NCI-H2081 treated with DMSO at 0.1 percent for 48 hours (cell line): Measurements from ENCODE around the gene SHOC2.

Source experiments
- DNase-seq: peaks from one replicate; lab custom pipeline; 2025; lab: John Stamatoyannopoulos, UW

Gene SHOC2

DNA sequence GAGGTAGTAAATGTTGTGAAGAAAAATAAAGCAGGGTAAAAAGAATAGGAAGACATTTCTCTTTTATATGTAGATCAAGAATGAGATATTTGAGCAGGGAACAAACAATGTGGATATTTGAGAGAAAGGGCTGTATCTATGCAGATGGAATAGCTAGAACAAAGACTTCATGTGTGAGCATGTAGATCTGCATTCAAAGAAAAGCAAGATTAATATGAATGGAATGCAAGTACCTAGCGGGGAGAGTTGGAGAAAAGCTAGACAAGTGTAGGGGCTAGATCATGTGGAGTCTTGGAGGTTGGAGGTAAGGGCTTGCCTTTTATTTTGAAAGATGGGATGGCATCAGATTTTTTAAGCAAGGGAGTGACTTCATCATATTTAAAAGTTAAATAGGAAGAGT, 27.1 kb downstream of the SHOC2 start:
- no peak for DNase-seq

DNA sequence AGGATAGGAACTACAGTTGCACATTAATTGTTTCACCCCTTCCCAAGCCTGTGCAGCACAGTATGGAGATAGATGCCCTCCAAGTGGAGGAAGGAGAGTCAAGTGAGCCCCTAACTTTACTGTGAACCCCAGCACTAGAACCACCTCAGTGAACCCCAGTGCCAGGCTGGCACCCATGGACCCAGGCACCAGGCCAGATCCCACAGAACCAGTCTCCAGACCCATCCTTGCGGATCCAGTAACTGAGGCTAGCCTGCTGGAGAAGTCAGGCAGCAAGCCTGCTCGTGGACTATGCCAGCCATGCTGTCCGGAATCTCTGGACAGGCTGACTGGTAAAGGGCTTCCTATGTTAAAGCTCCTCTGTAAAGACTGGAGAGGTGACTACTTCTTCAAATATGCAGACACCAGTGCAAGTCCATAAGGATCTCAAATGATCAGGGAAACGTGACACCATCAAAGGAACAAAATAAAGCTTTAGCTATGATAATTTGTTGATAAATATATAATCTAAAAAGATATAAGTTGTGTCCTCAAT, 27.7 kb downstream of the SHOC2 start:
- no peak for DNase-seq

DNA sequence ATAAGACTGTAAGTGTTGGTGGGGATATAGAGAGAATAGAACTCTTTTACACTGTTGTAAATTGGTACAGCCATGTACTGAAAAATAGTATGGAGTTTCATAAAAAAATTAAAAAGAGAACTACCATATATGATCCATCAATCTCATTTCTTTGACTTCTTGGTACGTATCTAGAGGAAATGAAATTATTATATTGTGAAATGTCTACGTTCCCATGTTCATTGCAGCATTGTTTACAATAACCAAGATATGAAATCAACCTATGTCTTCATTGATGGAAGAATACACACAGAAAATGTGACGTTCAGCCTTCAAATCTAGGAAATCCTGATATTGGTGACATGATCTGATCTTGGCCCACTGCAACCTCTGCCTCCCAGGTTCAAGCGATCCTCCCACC, 32.0 kb downstream of the SHOC2 start:
- no peak for DNase-seq

DNA sequence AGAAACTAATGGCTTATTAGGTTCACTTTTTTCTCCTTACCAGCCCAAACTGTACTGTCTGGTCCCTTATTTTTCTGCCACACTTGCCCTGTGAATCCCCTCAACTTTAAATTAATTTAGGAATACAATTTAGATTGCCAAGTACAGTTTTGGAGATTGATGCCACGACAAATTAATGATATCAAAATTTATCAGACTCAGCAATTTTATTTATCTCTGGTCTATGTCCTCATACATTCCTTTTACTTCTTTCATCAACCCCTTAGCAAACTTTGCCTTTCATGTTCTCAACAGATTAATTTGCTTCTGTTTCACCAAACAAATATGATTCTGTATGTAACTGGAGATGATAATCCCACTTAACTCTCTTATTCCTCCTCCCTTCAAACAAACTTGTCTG, 38.2 kb downstream of the SHOC2 start:
- DNase-seq: no peak

DNA sequence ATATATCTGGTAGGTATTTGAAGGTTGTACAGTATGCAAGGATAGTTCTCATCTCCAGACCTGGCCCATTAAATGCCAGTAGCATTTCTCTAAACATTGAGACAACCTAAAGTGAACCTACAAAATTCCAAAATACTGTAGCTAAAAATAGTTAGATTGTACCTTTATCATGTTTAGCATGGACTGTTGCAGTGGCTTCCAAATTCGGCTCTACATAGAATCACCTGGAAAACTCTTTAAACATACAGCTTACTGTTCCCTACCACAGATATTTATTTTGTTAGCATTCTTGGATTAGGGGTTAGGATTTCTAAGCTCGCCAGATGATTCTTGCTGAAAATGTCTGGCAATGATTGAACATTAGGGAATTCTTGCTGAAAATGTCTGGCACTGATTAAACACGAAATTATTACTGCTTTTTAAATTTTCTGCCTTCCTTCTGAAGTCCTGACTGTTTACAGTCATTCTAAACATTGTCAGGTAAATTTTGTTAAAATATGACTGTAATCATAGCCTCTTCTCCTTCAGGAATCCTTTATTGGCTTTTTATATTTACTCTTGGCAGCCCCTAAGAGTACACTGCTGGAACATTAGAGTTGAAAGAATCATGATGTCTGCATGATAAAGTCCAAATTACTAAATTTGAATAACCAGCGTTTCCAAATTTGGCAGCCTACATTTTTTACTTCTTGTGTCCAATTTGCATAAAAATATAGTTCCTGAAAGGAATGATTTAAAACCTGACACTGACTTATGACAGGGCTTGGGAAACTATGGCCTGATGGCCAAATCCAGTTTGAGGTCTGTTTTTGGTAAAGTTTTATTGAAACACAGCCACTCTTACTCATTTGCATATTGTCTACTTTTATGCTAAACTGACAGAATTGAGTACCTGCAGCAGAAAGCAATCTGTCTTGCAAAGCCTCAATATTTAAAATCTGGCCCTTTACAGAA, 40.3 kb downstream of the SHOC2 start:
- no peak for DNase-seq

DNA sequence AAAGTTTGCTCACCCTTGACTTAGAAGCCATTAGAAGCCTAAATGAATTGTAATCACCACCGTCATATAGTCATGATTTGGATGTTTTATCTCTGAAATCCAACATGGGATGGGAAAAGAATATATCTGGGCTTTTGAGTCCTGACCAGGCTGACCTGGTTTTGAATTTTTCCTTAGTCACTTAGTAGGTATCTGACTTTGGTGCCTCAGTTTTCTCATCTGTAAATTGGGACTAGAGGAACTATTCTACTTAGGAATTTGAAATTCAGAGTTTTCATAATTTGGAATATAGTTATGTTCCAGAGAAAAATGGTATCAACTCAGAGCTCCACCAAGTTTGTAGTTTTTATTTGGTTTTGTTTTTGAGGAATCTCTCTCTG, 40.9 kb downstream of the SHOC2 start:
- DNase-seq: no peak

DNA sequence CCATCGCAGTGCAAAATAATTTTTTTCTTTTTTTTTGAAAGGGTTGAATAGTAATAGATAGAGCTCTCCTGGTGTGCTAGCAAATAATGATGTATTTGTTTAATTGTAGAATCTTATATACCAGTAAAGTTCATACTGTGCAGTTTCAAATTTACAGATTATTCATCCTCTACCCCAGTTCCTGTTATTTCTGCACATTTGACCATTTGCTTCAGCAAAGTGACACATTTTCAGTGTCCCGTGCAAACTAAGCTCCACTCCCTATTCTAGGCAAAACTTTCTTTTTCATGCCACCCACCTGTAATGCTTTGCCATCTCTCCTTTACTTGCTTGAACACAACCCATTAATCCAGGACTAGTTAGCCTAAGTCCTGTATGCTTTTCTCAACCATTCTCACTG, 43.0 kb downstream of the SHOC2 start:
- no peak for DNase-seq

DNA sequence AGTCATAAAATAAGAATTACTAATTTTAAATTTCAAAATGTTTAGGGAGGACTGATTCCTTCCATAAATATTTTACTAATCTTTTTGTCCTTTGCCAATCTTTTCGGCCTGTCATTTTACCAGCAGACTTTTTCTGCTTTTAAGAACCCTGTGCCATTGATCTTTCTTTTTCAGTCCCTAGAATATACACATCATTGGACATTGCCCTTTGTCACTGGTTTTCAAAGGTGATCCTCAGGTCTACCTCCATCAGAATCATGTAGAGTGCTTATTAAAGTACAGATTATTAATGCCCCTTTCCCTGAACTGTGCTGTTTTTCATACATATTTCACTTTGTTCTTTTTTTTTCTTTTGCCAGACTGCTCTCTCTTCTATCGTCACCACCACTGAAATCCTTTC, 43.8 kb downstream of the SHOC2 start:
- DNase-seq: no peak

DNA sequence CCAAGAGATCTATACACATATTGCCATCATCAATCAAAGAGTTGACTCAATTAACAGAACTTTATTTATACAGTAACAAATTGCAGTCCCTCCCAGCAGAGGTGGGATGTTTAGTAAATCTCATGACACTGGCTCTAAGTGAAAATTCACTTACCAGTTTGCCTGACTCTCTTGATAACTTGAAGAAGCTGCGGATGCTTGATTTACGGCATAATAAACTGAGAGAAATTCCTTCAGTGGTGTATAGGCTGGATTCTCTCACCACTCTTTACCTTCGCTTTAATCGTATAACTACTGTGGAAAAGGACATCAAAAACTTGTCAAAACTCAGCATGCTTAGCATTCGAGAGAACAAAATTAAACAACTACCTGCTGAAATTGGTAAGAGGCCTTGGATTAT, 45.3 kb downstream of the SHOC2 start:
- no peak for DNase-seq

DNA sequence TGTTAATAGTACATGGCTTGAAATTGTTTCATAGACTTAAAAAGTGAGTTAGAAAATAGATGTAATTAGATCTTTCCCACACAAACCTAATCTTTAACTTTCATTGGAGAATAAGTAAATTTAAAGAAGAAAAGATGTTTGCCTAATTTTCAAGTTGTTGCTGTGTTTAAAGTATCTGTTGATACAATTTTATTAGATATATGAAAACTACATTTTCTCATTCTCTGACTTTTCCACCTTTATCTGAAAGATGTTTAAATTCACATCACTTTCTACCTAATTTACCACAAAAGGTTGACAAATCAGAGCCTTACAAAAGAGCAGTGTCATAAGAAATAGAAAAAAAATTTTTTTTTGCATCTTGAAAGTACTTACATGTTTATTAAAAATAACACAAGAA, 45.8 kb downstream of the SHOC2 start:
- no peak for DNase-seq

DNA sequence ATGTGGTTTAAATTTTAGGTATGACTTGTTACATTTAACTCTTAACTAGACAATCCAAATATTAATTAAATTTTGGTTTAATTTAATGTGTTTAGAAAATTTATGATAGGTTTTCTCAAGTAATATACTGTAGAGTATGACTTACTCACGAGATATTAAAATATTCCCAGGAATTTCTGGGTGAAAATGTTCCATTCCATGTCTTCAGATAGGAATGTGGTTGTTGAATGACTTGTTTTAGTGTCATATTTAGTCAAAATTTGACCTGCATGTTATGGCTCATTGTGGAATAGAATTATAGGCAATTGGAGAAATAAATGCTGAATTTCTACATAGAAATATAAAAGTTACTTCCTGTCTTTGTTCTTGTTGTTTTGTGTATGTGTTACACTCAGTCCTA, 46.7 kb downstream of the SHOC2 start:
- no peak for DNase-seq

DNA sequence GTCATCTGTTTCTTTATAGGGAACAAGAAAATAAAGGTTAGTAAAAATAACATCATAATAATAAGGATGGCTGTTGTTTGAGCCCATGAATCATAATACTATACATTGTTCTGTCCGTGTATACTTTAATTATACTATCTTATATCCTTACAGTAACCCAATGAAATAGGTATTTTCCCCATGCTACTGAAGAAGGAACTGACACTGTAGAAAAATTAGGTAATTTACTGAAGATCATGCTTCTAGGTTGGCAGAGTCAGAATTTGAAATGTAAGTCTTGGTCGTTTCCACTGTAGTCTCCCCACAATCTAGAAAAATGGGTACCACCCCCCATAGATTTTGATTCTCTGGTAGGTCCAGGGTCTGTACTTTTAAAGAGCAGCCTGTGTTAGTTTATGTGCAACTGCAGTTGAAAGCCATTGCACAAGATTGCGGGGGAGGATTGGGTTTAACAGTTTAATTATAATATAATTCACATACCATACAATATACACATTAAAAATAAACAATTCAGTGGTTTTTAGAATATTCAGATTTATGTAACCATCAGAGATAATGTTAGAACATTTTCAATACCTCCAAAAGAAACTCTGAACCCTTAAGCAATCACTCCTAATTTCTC, 47.7 kb downstream of the SHOC2 start:
- DNase-seq: no peak

DNA sequence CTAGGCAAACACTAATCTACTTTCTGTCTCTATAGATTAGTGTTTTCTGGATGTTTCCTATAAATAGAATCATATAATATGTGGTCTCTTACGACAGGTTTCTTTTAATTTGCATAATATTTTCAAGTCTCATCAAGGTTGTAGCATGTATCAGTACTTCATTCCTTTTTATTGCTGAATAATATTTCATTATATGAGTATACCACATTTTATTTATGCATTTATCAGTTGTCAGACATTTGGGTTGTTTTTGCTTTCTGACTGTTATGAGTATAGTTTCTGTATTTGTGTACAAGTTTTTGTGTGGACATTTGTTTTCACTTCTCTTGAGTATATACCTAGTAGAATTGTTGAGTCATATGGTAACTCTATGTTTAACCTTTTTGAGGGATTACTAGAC, 48.2 kb downstream of the SHOC2 start:
- no peak for DNase-seq

DNA sequence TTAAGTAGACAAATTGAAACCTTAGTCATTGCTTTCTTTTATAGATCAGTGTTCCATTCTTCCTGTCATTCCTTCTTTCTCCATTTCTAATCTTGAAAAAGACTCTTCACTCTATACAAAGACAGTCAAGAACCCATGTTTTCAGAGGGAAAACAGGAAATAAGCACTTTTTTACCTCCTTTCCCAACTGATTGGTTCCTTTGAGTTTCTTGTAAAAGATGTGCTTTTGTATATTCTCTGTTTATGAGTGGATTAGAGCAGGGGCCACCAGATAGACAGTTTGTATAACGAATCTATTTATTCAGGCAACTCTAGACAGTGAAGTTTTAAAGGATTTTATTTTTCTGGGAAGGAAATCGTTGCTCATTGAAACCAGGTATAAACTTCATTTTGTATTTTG, 49.8 kb downstream of the SHOC2 start:
- DNase-seq: no peak

DNA sequence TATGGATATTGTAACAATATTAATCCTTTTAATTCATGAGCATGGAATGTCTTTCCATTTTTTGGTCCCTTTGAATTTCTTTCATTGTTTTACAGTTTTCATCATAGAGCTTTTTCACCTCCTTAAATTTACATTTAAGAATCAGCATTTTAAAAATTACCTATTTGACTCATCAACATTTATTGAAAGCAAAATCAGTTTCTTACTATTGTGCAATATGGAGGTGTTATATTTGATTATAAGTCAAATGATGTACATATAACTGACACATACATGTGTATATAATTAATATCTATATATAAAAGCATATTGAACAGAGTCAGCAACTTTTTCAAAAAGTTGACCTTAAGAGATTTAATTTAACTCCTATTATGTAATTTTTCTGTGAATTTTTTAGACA, 52.2 kb downstream of the SHOC2 start:
- DNase-seq: no peak

DNA sequence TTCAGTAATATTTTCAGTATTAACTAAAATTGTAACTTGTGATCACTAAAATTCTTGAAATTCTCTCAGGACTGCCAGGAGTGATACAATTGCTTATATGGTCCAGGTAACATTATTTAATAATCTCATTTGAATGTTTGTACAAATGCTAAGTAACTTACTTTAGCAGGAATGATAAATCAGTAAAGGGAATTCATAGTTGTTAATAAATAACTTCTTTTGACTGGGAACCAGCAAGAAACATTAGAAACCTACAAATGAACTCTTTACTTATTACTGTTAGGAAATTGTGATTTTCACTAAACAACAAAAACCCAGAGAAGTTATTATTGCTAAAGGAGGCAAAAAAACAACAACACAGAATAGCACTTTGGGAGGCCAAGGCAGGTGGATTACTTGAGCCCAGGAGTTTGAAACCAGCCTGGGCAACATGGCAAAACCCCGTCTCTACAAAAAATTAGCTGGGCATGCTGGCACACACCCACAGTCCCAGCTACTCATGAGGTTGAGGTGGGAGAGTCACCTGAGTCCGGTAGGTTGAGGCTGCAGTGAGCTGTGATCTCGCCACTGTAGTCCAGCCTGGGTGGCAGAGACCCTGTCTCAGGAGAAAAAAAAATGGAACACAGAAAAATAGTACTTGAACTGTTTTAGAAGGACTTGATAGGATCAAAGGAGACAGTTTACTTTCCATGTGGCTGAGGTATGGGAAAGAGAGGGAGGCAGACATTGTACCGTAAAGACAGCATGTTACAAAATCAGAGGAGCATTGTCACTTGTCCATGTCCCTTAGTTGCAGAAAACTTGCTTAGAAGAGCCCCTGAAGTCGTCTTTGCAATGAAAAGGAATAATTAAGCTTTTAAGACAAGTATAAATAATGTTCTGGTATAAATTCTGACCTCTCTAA, 53.1 kb downstream of the SHOC2 start:
- DNase-seq: no peak

DNA sequence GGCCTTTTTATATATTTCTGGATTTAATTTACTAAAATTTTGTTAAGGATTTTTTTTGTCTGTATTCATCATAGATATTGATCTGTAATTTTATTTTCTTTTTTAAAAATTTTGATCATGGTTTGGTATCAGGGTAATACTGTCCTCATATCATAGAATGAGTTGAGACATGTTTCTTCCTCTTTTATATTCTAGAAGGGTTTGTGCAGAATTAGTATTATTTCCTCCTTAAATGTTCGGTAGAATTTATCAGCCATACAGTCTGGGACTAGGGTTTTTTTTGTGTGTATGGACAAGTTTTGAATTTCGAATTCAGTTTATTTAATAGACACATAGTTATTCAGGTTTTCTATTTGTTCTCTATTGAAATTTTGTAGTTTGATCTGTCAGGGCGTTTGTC, 54.0 kb downstream of the SHOC2 start:
- DNase-seq: no peak

DNA sequence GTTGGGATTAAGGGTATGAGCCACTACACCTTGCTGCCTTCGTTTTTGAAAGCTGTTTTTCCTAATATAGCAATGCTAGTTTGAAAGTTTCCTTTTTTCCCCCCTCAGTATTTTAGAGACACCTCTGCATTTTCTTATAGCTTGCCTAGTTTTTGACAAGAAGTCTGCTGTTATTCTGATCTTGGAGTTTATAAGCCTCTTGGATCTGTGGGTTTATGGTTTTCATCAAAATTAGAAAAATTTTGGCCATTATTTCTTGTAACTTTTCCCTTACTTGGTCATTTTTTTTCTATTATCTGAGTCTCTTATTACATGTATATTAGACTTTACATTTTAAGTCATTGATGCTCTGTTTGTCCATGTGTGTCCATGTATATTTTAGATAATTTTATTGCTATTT, 57.2 kb downstream of the SHOC2 start:
- DNase-seq: no peak

DNA sequence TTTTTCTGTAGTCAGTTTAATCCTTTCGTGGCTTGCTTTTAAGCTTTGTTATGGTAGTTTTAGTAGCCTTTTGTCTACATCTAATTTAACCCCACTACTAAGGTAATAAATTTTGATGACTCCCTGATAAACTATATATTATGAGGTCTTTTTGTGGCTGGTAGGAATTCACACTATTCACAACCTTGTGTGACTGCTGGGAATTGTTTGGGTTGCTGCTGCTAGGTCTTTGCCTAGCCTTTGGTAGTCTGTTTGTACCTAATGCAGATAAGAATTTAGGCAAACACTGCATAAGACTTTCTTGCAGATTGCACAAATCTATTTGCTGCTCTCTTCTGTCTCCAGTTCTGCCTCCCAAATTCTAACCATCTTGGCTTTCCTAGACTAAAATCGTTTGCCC, 58.3 kb downstream of the SHOC2 start:
- DNase-seq: no peak

DNA sequence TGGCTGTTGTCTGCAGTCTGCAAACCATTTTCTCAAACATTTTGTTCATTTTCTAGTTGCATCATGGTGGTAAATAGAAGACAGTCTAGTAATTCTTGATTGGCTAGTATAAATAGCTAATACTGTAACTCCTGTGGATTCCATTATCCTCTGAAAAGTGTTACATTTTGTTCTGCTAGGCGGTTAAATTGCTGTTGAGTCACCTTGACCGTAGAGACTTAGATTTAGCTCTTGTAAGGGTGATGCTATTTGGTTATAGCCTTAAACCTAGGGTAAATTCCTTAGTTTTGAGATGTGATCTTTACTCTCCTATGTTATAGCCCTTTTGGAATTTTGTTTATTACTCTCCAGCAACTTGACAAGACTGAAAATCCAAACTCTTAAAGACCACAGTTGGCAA, 58.8 kb downstream of the SHOC2 start:
- DNase-seq: no peak

DNA sequence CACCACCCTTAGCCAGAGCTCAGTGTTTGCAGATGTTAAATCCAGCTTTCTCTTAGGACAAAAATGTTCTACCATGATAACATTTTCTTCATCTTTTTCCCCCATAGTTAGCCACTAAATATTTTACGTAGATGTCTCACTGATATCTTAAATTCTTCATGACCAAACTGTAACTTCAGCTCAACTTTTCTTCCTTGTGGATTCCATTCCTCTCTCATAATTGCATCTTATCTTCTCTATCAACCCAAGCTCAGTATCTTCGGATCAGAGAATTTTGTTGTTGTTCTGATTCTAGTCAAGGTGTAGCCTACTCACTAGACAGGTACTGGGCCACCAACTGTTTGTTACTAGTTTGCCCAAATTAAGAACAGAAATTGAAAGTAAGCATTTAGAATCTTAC, 60.2 kb downstream of the SHOC2 start:
- DNase-seq: no peak

DNA sequence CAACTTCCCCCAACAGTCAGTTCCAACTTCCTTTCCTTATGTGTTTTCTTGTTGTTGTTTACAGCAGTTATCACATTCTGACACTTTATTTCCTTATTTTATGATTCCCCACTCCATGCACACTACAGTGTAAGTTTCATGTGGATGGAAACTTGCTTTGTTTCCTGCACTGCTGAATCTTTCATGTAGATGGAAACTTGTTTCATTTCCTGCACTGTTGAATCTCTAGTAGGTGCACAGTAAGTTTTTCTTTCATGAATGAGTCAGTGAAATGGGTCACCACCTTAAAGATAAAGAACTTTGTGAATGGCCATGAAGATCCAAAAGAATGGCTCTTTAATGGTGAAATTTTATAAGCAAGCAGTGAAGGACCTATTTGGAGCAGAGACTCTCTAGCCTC, 61.4 kb downstream of the SHOC2 start:
- DNase-seq: no peak

DNA sequence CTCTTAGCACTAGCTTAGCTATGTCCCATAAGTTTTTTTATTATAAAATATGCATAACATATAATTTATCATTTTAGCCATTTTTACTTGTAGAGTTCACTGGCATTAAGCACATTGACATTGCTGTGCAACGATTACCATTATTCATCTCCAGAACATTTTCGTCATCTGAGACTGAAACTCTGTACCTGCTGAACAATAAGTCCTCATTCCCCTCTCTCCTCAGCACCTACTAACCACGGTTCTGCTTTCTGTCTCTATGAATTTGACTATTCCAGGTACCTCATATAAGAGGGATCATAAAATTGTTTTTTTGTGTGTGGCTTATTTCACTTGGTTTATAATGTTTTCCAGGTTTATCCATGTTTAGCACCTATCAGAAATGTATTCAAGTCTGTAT, 64.1 kb downstream of the SHOC2 start:
- no peak for DNase-seq
